Left hindlimb (tissue), 1 donor: ENCODE measurements around the gene MINDY1.

ENCODE experiments used
- DNase-seq: peaks from one replicate; pipeline ENCODE4 v3.0.0-alpha.2; 2018

The MINDY1 gene

GRCh38 chr1:150963321-150964163, 43.2 kb downstream of the MINDY1 start:
- no peak for DNase-seq

GRCh38 chr1:150961756-150962155, 44.9 kb downstream of the MINDY1 start:
- DNase-seq, result no peak

GRCh38 chr1:150960646-150961045, 46.1 kb downstream of the MINDY1 start:
- DNase-seq, result no peak

- DNase-seq, result no peak
Observed at GRCh38 chr1:150957666-150958065, 49.0 kb downstream of the MINDY1 start.

GRCh38 chr1:150955280-150955679, 51.4 kb downstream of the MINDY1 start:
- no peak for DNase-seq

- DNase-seq, result no peak
Observed at GRCh38 chr1:150954708-150955107, 52.0 kb downstream of the MINDY1 start.
